ENCODE measurements around the gene TNS3.

Gene TNS3

GRCh38 chr7:47400001-47400400 is 181.9 kb downstream of the TNS3 start:
- DNase-seq, result no peak

GRCh38 chr7:47394751-47395252 is 187.1 kb downstream of the TNS3 start:
- DNase-seq, result no peak

- DNase-seq, result no peak
Measured at GRCh38 chr7:47394216-47394615, 187.7 kb downstream of the TNS3 start.

GRCh38 chr7:47393406-47393805 is 188.5 kb downstream of the TNS3 start:
- DNase-seq, result no peak

- DNase-seq, result no peak
Measured at GRCh38 chr7:47392241-47392759, 189.6 kb downstream of the TNS3 start.

GRCh38 chr7:47391726-47392125 is 190.2 kb downstream of the TNS3 start:
- DNase-seq, result no peak

- no peak for DNase-seq
Measured at GRCh38 chr7:47390914-47391313, 191.0 kb downstream of the TNS3 start.

GRCh38 chr7:47389923-47390630 is 191.8 kb downstream of the TNS3 start:
- DNase-seq, result no peak

GRCh38 chr7:47389171-47389922 is 192.6 kb downstream of the TNS3 start:
- no peak for DNase-seq

- DNase-seq, result no peak
Measured at GRCh38 chr7:47387506-47387905, 194.4 kb downstream of the TNS3 start.

GRCh38 chr7:47386273-47386835 is 195.6 kb downstream of the TNS3 start:
- DNase-seq, result no peak

GRCh38 chr7:47385536-47386125 is 196.3 kb downstream of the TNS3 start:
- DNase-seq, result no peak

- DNase-seq, result no peak
Measured at GRCh38 chr7:47384755-47385535, 197.0 kb downstream of the TNS3 start.

GRCh38 chr7:47383696-47384445 is 198.0 kb downstream of the TNS3 start:
- DNase-seq, result no peak

- no peak for DNase-seq
Measured at GRCh38 chr7:47383072-47383471, 198.8 kb downstream of the TNS3 start.

- DNase-seq, result no peak
Measured at GRCh38 chr7:47382200-47382599, 199.7 kb downstream of the TNS3 start.

- no peak for DNase-seq
Measured at GRCh38 chr7:47381134-47381495, 200.8 kb downstream of the TNS3 start.

GRCh38 chr7:47380325-47381133 is 201.4 kb downstream of the TNS3 start:
- DNase-seq, result no peak

GRCh38 chr7:47379629-47380324 is 202.1 kb downstream of the TNS3 start:
- no peak for DNase-seq

GRCh38 chr7:47378728-47379395 is 203.0 kb downstream of the TNS3 start:
- no peak for DNase-seq

Measured in activated CD8-positive, alpha-beta memory T cell treated with anti-CD3 and anti-CD28 coated beads, Interleukin-2, amount 50 U/mL, for 48 hours (primary cell).